ENCODE data around the gene GLS.

DNA sequence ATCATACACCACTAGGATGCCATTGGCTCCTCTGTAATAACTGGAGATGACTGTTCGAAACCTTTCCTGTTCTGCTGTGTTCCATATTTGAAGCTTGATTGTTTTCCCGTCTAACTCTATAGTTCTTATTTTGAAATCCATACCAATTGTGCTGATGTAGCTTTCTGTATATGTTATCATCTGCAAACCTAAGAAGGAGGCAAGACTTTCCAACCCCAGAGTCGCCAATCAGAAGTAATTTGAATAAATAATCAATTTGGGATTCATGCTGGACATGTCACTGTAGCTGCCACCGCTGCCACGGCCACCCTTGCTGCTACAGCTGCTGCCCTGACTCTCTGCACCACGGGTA, 112.6 kb downstream of the GLS start:
- TF ChIP-seq POLR2A (IDR thresholded peaks at IDR 0.05; ENCODE audit: low read depth, low read length), result no peak
- no peak for TF ChIP-seq POLR2AphosphoS5 (IDR thresholded peaks at IDR 0.05; ENCODE audit: low read depth, low read length)
